Thyroid gland (tissue), 4 donors: ENCODE results near the gene EPM2A.

Experiments
- CTCF ChIP-seq, 6 experiments: fragments of 200-600 bp in 3 of 6; fragments of 450-650 bp in 3 of 6; sonication (generic) in 3 of 6; IDR thresholded peaks; one replicate each; pipeline ENCODE4 v1.5.1; 2016 to 2019; ENCODE audit warnings: antibody characterized with exemption in 6 of 6, mild to moderate bottlenecking in 2 of 6, inconsistent platforms in 1 of 6, moderate library complexity in 1 of 6
- POLR2A ChIP-seq, 2 donors: fragments of 450-650 bp; IDR thresholded peaks; one replicate each; pipeline ENCODE4 v1.6.1; 2017; ENCODE audit warnings: antibody characterized with exemption in 2 of 2, mild to moderate bottlenecking in 2 of 2, moderate library complexity in 1 of 2

GRCh38 chr6:145623231-145623630 lies 112.1 kb downstream of the EPM2A start:
- no peak for TF ChIP-seq CTCF (IDR thresholded peaks at IDR 0.05)
- no peak for TF ChIP-seq POLR2A (IDR thresholded peaks at IDR 0.05)
